AG20443 (cell line): ENCODE data around the gene CALCOCO1.
"Not testable (repeated sequence)": the region's sequence is repeated elsewhere in the genome, so short reads cannot be mapped to it uniquely, and the experiment has no call there.

Experiments
- DNase-seq: peaks from one replicate; pipeline ENCODE4 v3.0.0; 2012; ENCODE audit warnings: low spot score, mixed read lengths

The CALCOCO1 gene, protein sequence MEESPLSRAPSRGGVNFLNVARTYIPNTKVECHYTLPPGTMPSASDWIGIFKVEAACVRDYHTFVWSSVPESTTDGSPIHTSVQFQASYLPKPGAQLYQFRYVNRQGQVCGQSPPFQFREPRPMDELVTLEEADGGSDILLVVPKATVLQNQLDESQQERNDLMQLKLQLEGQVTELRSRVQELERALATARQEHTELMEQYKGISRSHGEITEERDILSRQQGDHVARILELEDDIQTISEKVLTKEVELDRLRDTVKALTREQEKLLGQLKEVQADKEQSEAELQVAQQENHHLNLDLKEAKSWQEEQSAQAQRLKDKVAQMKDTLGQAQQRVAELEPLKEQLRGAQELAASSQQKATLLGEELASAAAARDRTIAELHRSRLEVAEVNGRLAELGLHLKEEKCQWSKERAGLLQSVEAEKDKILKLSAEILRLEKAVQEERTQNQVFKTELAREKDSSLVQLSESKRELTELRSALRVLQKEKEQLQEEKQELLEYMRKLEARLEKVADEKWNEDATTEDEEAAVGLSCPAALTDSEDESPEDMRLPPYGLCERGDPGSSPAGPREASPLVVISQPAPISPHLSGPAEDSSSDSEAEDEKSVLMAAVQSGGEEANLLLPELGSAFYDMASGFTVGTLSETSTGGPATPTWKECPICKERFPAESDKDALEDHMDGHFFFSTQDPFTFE

GRCh38 chr12:53727310-53728041, at the start of gene CALCOCO1:
Gene CALCOCO1, minus strand, starts transcription at chr12:53727452. Its CDS starts 2,210 bp downstream, at chr12:53725242.
- DNase-seq: peak; percentile 99

- no peak for DNase-seq
Observed at GRCh38 chr12:53776872-53777271, 49.6 kb upstream of the CALCOCO1 start.

DNA sequence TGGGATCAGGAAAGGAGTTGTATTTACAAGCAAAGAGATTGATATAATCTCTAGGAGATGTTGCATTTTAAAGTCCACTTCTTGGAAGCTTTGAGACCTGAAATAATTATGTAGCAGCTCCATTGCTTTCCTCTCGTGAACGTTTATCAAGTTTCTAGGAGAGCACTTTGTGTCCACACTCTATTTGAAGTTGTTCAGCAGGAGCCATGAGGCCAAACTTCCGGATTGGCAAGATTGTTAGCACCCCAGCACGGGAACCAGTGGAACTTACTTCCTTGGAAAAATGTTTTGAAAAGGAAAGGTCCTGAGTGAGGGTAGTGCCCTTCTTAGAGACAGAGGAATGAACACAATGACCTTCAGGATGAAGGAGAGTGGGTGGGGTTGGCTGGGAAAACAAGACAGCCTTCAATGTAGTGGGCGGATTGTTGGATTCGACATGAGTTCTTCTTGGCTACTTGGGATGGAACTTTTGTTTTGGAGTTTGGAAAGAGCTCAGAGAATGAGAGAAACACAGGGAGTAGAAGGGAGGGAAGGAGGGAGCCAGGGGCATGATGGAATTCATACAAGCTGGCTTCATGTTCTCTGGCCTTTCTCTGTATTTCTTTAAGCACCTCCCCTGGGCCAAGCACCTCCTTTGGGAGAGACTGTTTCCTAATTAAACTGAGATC, 48.4 kb upstream of the CALCOCO1 start:
- DNase-seq: no peak

GRCh38 chr12:53770281-53770680, 43.0 kb upstream of the CALCOCO1 start:
- DNase-seq: peak; percentile 73

GRCh38 chr12:53768976-53769375, 41.7 kb upstream of the CALCOCO1 start:
- no peak for DNase-seq

GRCh38 chr12:53766881-53767280, 39.6 kb upstream of the CALCOCO1 start:
- DNase-seq: no peak

DNA sequence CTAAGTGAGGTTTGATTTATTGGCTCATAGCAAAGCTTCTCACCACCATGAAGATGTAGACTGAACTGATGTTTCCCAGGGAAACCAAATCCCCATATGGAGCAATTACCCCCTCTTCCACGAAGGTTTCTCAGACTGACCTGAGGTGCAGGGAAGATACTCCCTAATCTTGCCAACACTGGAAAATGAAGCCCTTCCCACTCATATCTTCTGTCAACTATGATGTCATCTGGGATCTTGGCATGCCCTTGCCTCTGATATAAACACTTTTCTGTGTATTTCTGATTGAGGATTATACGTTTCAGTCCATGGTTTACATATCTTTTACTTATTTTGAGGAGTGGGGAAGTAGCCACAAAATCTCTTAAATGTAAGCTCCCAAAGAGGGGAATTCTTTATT, 38.6 kb upstream of the CALCOCO1 start:
- DNase-seq: no peak

- no peak for DNase-seq
Observed at GRCh38 chr12:53764615-53765014, 37.4 kb upstream of the CALCOCO1 start.

DNA sequence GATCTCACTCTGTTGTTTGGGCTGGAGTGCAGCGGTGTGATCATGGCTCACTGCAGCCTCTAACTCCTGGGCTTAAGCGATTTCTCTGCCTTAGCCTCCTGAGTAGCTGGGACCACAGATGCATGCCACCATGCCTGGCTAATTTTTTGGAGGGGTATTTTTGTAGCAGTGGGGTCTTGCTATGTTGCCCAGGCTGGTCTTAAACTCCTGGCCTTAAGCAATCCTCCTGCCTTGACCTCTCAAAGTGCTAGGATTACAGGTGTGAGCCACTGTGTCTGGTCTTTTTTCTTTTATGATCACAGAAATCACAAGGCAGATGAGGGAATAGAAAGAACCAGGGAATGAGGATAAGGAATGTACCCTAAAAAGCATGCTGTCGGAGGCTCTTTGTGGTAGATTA, 35.5 kb upstream of the CALCOCO1 start:
- not testable (repeated sequence) for DNase-seq

GRCh38 chr12:53761306-53761705, 34.1 kb upstream of the CALCOCO1 start:
- no peak for DNase-seq

GRCh38 chr12:53759261-53759660, 32.0 kb upstream of the CALCOCO1 start:
- no peak for DNase-seq

GRCh38 chr12:53758730-53759103, 31.5 kb upstream of the CALCOCO1 start:
- DNase-seq: no peak

GRCh38 chr12:53758081-53758729, 31.0 kb upstream of the CALCOCO1 start:
- no peak for DNase-seq

- peak; percentile 88 for DNase-seq
Observed at GRCh38 chr12:53757101-53757770, 30.0 kb upstream of the CALCOCO1 start.

DNA sequence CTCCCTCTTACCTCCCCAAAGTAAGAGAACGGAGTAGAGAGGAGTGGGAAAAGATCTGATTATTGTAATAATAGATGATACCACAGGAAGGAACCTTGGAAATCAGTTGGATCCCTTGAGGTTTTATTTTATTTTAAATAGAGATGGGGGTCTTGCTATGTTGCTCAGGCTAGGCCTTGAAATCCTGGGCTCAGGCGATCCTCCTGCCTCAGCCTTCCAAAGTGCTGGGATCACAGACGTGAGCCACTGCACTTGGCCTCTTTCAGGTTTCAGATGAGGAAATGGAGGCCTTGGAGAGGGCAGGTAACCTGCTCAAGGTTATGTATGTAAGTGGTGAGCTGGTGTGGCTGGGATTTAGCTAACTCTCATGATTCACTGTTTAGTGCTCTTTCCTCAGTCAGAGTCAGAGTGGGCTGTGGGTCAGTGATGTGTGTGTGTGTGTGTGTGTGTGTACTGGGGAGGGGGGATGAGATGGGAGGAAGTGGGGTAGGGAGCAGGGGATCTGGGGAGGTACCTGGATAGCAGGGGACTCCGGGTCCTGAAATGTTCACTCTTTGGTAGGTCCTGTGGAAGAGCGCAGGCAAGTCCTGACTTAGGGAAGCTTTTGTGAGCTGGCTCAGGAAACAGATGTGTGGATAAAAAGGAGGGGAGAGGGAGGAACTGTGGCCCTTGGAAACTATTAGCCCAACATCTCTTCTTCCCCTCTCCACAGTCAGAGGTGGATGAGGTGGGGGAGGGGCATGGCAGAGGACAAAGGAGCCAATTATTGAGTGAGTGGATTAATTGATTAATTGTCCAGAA, 29.2 kb upstream of the CALCOCO1 start:
- DNase-seq: no peak

DNA sequence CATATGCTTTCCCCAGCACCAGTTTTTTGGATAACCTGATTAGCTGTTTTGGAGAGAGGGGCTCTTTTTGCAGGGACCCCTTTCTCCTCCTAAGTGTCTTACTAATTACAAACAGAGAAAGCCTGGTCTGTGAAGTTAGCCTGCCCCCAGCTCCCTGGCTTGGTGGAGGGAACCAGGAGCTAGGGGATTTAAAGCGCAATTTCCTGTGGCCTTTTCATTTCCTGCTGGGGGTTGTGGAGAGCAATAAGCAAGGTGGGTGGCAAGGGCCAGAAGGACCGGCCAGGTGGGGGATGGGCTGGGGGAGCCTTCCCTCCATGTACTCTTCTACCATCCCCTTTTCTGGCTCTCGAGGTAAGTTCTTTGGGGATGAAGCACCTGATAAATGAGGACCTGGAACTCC, 28.6 kb upstream of the CALCOCO1 start:
- no peak for DNase-seq

DNA sequence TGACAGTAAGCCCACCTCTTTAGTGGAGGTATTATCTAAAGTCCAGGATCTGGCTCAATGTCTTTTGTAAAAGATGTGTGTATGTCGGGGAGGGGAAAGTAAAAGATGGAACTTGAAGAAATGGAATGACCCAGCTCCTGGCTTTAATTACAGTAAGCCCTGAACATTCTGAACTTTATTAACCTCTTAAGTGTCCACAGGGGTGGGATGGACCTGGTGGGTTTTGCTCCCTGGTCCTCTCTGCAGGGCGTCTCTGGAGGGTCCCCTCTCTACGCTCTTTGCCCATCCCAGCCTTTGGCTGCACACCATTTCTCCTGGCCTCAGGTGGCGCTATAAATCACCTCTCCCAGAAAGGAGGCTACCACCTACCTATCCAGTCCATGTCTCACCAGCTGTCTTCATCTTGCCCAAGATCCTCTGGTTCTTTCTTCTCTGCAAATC, 28.2 kb upstream of the CALCOCO1 start:
- no peak for DNase-seq

- no peak for DNase-seq
Observed at GRCh38 chr12:53754633-53755264, 27.5 kb upstream of the CALCOCO1 start.

GRCh38 chr12:53754188-53754585, 26.9 kb upstream of the CALCOCO1 start:
- no peak for DNase-seq

- DNase-seq: no peak
Observed at GRCh38 chr12:53752621-53753020, 25.4 kb upstream of the CALCOCO1 start.
